ENCODE measurements around the gene CDKL4.
"Not testable (repeated sequence)": the region's sequence is repeated elsewhere in the genome, so short reads cannot be mapped to it uniquely, and the experiment has no call there.

Gene CDKL4

GRCh38 chr2:39139511-39140237 lies 104.1 kb downstream of the CDKL4 start:
- Histone ChIP-seq H3K4me3 (ENCODE audit: low read depth in 1 of 2, low read length in 2 of 2) (no peak overlapping the region), H3K27me3 (ENCODE audit: control insufficient read depth in 1 of 2, insufficient read depth in 2 of 2, low read length in 2 of 2) (no peaks in the 10 kb centered on the region), H3K27ac (ENCODE audit: low read depth, low read length) (no peak overlapping the region), H3K9me3 (ENCODE audit: low read length) (no peaks in the 10 kb centered on the region), H3K9ac (ENCODE audit: low read length) (no peak overlapping the region), H3K36me3 (ENCODE audit: insufficient read depth, low read length) (no peaks in the 10 kb centered on the region), H3K4me1 (ENCODE audit: insufficient read depth, low read length) (peaks cover 4% of the 10 kb centered on the region)

- peaks cover 4% of the 10 kb centered on the region for H3K4me1 ChIP-seq (ENCODE audit: insufficient read depth, low read length)
- H3K27ac ChIP-seq (ENCODE audit: low read depth, low read length) = no peak overlapping the region
- H3K36me3 ChIP-seq (ENCODE audit: insufficient read depth, low read length) = no peaks in the 10 kb centered on the region
- no peaks in the 10 kb centered on the region for H3K9me3 ChIP-seq (ENCODE audit: low read length)
- H3K4me3 ChIP-seq (ENCODE audit: low read depth in 1 of 2, low read length in 2 of 2) = no peak overlapping the region
- H3K27me3 ChIP-seq (ENCODE audit: control insufficient read depth in 1 of 2, insufficient read depth in 2 of 2, low read length in 2 of 2) = no peaks in the 10 kb centered on the region
- H3K9ac ChIP-seq (ENCODE audit: low read length) = no peak overlapping the region
These were observed 104.9 kb downstream of the CDKL4 start for GRCh38 chr2:39138837-39139211.

- not testable (repeated sequence) for H3K9ac ChIP-seq (ENCODE audit: low read length); H3K4me3 ChIP-seq (ENCODE audit: low read depth in 1 of 2, low read length in 2 of 2); H3K27ac ChIP-seq (ENCODE audit: low read depth, low read length); H3K4me1 ChIP-seq (ENCODE audit: insufficient read depth, low read length); H3K36me3 ChIP-seq (ENCODE audit: insufficient read depth, low read length); H3K9me3 ChIP-seq (ENCODE audit: low read length); H3K27me3 ChIP-seq (ENCODE audit: control insufficient read depth in 1 of 2, insufficient read depth in 2 of 2, low read length in 2 of 2)
These were observed 105.5 kb downstream of the CDKL4 start for GRCh38 chr2:39138187-39138836.

GRCh38 chr2:39136799-39137198 lies 107.0 kb downstream of the CDKL4 start:
- no peak overlapping the region for H3K4me3 ChIP-seq (ENCODE audit: low read depth in 1 of 2, low read length in 2 of 2)
- no peaks in the 10 kb centered on the region for H3K9me3 ChIP-seq (ENCODE audit: low read length)
- H3K27ac ChIP-seq (ENCODE audit: low read depth, low read length) = no peak overlapping the region
- no peaks in the 10 kb centered on the region for H3K27me3 ChIP-seq (ENCODE audit: control insufficient read depth in 1 of 2, insufficient read depth in 2 of 2, low read length in 2 of 2)
- peaks cover 2% of the 10 kb centered on the region for H3K4me1 ChIP-seq (ENCODE audit: insufficient read depth, low read length)
- no peak overlapping the region for H3K9ac ChIP-seq (ENCODE audit: low read length)
- H3K36me3 ChIP-seq (ENCODE audit: insufficient read depth, low read length) = no peaks in the 10 kb centered on the region

GRCh38 chr2:39135690-39136259 lies 108.0 kb downstream of the CDKL4 start:
- no peaks in the 10 kb centered on the region for H3K27me3 ChIP-seq (ENCODE audit: control insufficient read depth in 1 of 2, insufficient read depth in 2 of 2, low read length in 2 of 2)
- no peaks in the 10 kb centered on the region for H3K9me3 ChIP-seq (ENCODE audit: low read length)
- H3K4me3 ChIP-seq (ENCODE audit: low read depth in 1 of 2, low read length in 2 of 2) = no peak overlapping the region
- H3K36me3 ChIP-seq (ENCODE audit: insufficient read depth, low read length) = no peaks in the 10 kb centered on the region
- no peaks in the 10 kb centered on the region for H3K4me1 ChIP-seq (ENCODE audit: insufficient read depth, low read length)
- H3K9ac ChIP-seq (ENCODE audit: low read length) = no peak overlapping the region
- H3K27ac ChIP-seq (ENCODE audit: low read depth, low read length) = no peak overlapping the region

GRCh38 chr2:39133215-39133851 lies 110.4 kb downstream of the CDKL4 start:
- H3K9ac ChIP-seq (ENCODE audit: low read length) = no peak overlapping the region
- H3K4me3 ChIP-seq (ENCODE audit: low read depth in 1 of 2, low read length in 2 of 2) = no peak overlapping the region
- no peak overlapping the region for H3K27ac ChIP-seq (ENCODE audit: low read depth, low read length)
- no peaks in the 10 kb centered on the region for H3K4me1 ChIP-seq (ENCODE audit: insufficient read depth, low read length)
- H3K36me3 ChIP-seq (ENCODE audit: insufficient read depth, low read length) = no peaks in the 10 kb centered on the region
- H3K27me3 ChIP-seq (ENCODE audit: control insufficient read depth in 1 of 2, insufficient read depth in 2 of 2, low read length in 2 of 2) = no peaks in the 10 kb centered on the region
- no peaks in the 10 kb centered on the region for H3K9me3 ChIP-seq (ENCODE audit: low read length)

- H3K4me1 ChIP-seq (ENCODE audit: insufficient read depth, low read length) = peaks cover 5% of the 10 kb centered on the region
- H3K27ac ChIP-seq (ENCODE audit: low read depth, low read length) = no peak overlapping the region
- H3K36me3 ChIP-seq (ENCODE audit: insufficient read depth, low read length) = no peaks in the 10 kb centered on the region
- no peak overlapping the region for H3K9ac ChIP-seq (ENCODE audit: low read length)
- H3K27me3 ChIP-seq (ENCODE audit: control insufficient read depth in 1 of 2, insufficient read depth in 2 of 2, low read length in 2 of 2) = no peaks in the 10 kb centered on the region
- H3K4me3 ChIP-seq (ENCODE audit: low read depth in 1 of 2, low read length in 2 of 2) = no peak overlapping the region
- H3K9me3 ChIP-seq (ENCODE audit: low read length) = no peaks in the 10 kb centered on the region
These were observed 114.8 kb downstream of the CDKL4 start for GRCh38 chr2:39128919-39129391.

- Histone ChIP-seq H3K9ac (ENCODE audit: low read length) (no peak overlapping the region), H3K4me3 (ENCODE audit: low read depth in 1 of 2, low read length in 2 of 2) (no peak overlapping the region), H3K36me3 (ENCODE audit: insufficient read depth, low read length) (no peaks in the 10 kb centered on the region), H3K27ac (ENCODE audit: low read depth, low read length) (no peak overlapping the region), H3K27me3 (ENCODE audit: control insufficient read depth in 1 of 2, insufficient read depth in 2 of 2, low read length in 2 of 2) (no peaks in the 10 kb centered on the region), H3K4me1 (ENCODE audit: insufficient read depth, low read length) (peaks cover 5% of the 10 kb centered on the region), H3K9me3 (ENCODE audit: low read length) (no peaks in the 10 kb centered on the region)
These were observed 115.8 kb downstream of the CDKL4 start for GRCh38 chr2:39127973-39128372.

Data from muscle layer of colon (tissue), 2 donors.